ENCODE data around the gene TGFB3. TPM values are rescaled to one million over a fixed set of nuclear protein-coding genes. Genes with fewer than 3 reads are reported as not detected.

Gene TGFB3
- total RNA-seq, 1 donor from 2014 or later: not detected

DNA sequence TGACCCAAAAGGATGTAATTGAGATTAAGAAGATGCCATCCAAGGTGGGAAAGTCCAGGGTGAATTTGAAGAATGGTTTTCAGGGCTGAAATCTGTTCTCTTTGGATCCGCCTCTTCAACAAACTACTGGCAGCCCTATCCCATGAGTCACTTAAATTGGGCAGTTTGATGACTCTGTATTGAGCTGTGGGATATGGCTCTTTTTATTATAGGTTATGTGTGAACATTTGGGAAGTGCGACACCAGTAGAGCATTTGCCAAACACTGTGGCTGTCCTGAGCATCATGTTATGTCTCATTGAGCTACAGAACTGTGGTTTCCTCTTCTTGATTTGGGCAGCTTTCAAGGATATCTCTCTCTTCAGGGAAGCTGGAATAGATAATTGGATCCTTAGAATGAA is 26.1 kb upstream of the TGFB3 start:
- peaks cover 2% of the 10 kb centered on the region for H3K4me1 Mint-ChIP-seq
- H3K4me1 ChIP-seq: no peaks in the 10 kb centered on the region
- H3K79me2 ChIP-seq (ENCODE audit: low read depth): no peaks in the 10 kb centered on the region
- no peaks in the 10 kb centered on the region for H3K27me3 Mint-ChIP-seq (ENCODE audit: insufficient read depth, low read depth)
- DNase-seq (ENCODE audit: low spot score): no peak
- peaks cover 11% of the 10 kb centered on the region for H3K36me3 ChIP-seq
- no peaks in the 10 kb centered on the region for H3F3A ChIP-seq (ENCODE audit: low read depth)
- no peaks in the 10 kb centered on the region for H3K9me3 ChIP-seq (ENCODE audit: low read depth)
- no peak overlapping the region for H3K27ac Mint-ChIP-seq
- no peak overlapping the region for H3K4me3 ChIP-seq
- no peak overlapping the region for H2AFZ ChIP-seq (replicated peaks)
- TF ChIP-seq, protein P1, sequence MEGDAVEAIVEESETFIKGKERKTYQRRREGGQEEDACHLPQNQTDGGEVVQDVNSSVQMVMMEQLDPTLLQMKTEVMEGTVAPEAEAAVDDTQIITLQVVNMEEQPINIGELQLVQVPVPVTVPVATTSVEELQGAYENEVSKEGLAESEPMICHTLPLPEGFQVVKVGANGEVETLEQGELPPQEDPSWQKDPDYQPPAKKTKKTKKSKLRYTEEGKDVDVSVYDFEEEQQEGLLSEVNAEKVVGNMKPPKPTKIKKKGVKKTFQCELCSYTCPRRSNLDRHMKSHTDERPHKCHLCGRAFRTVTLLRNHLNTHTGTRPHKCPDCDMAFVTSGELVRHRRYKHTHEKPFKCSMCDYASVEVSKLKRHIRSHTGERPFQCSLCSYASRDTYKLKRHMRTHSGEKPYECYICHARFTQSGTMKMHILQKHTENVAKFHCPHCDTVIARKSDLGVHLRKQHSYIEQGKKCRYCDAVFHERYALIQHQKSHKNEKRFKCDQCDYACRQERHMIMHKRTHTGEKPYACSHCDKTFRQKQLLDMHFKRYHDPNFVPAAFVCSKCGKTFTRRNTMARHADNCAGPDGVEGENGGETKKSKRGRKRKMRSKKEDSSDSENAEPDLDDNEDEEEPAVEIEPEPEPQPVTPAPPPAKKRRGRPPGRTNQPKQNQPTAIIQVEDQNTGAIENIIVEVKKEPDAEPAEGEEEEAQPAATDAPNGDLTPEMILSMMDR (IDR thresholded peaks at IDR 0.05): no peak
- TF ChIP-seq EZH2 (IDR thresholded peaks at IDR 0.05) (no peak), EZH2phosphoT487 (IDR thresholded peaks at IDR 0.05) (no peak)
- H4K20me1 ChIP-seq (ENCODE audit: low read depth): no peaks in the 10 kb centered on the region
- H3K36me3 Mint-ChIP-seq: peaks cover 48% of the 10 kb centered on the region
- no peak overlapping the region for H3K27ac ChIP-seq
- no peak overlapping the region for H3K9ac ChIP-seq
- no peaks in the 10 kb centered on the region for H3K27me3 ChIP-seq
- no peak overlapping the region for H3K4me3 Mint-ChIP-seq
- peaks cover 16% of the 10 kb centered on the region for H3K9me3 Mint-ChIP-seq
- H3K4me2 ChIP-seq: no peak overlapping the region

DNA sequence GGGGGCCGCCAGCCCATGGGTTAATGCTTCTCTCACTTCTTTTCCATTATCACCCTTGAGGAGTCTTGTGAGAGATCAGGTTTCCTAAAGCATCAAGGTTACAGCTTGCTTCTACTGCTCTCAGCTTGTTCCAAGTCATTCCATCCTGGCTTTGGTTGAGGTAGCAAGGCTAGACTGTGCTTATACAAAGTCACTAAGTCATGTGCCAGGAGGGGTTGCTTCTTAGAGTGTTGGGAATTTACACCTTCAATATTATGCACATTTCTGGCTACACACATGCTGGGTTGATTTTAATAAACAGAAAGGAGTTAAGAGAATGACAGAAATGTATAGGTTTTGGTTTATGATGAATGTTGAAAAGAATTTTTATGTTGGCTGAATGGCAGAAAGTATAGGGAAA is 25.6 kb upstream of the TGFB3 start:
- no peak overlapping the region for H3K27ac ChIP-seq
- H3K4me1 ChIP-seq: no peaks in the 10 kb centered on the region
- no peak overlapping the region for H3K9ac ChIP-seq
- H3F3A ChIP-seq (ENCODE audit: low read depth): no peaks in the 10 kb centered on the region
- no peak overlapping the region for H2AFZ ChIP-seq (replicated peaks)
- no peak overlapping the region for H3K4me3 ChIP-seq
- no peaks in the 10 kb centered on the region for H3K27me3 ChIP-seq
- no peaks in the 10 kb centered on the region for H3K9me3 ChIP-seq (ENCODE audit: low read depth)
- H3K79me2 ChIP-seq (ENCODE audit: low read depth): no peaks in the 10 kb centered on the region
- H3K4me2 ChIP-seq: no peak overlapping the region
- Mint-ChIP-seq H3K4me3 (no peak overlapping the region), H3K27ac (no peak overlapping the region), H3K9me3 (peaks cover 16% of the 10 kb centered on the region), H3K27me3 (ENCODE audit: insufficient read depth, low read depth) (no peaks in the 10 kb centered on the region), H3K36me3 (peaks cover 50% of the 10 kb centered on the region), H3K4me1 (peaks cover 2% of the 10 kb centered on the region)
- no peak for DNase-seq (ENCODE audit: low spot score)
- TF ChIP-seq EZH2phosphoT487 (IDR thresholded peaks at IDR 0.05) (no peak), EZH2 (IDR thresholded peaks at IDR 0.05) (no peak)
- TF ChIP-seq, protein P1 (IDR thresholded peaks at IDR 0.05): no peak
- peaks cover 11% of the 10 kb centered on the region for H3K36me3 ChIP-seq
- no peaks in the 10 kb centered on the region for H4K20me1 ChIP-seq (ENCODE audit: low read depth)

DNA sequence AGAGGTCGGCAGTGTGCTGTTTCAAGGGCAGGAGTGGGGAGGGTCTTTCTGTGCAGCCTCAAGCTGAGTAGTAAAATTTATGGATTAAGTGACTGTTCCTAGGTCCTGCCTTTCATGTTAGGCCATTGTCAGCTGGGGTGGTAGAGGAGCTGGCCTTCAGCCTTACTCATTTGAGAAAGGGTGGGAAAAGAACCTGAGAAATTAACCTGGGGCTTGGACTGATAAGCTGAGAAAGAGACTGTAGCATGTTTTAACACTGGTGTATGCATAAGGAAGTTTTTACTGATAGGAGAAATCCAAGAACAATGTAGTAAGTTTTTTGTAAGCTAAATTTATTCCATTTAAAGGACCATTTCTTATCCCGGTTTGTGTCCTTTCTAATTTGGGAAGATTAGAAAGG is 24.5 kb upstream of the TGFB3 start:
- no peaks in the 10 kb centered on the region for H3K27me3 ChIP-seq
- Mint-ChIP-seq H3K4me1 (peaks cover 2% of the 10 kb centered on the region), H3K9me3 (peaks cover 16% of the 10 kb centered on the region), H3K27me3 (ENCODE audit: insufficient read depth, low read depth) (no peaks in the 10 kb centered on the region), H3K4me3 (no peak overlapping the region), H3K27ac (no peak overlapping the region), H3K36me3 (peaks cover 54% of the 10 kb centered on the region)
- no peak overlapping the region for H3K4me3 ChIP-seq
- no peaks in the 10 kb centered on the region for H3K79me2 ChIP-seq (ENCODE audit: low read depth)
- H3F3A ChIP-seq (ENCODE audit: low read depth): no peaks in the 10 kb centered on the region
- no peaks in the 10 kb centered on the region for H4K20me1 ChIP-seq (ENCODE audit: low read depth)
- no peak overlapping the region for H3K27ac ChIP-seq
- no peaks in the 10 kb centered on the region for H3K4me1 ChIP-seq
- no peaks in the 10 kb centered on the region for H3K9me3 ChIP-seq (ENCODE audit: low read depth)
- H2AFZ ChIP-seq (replicated peaks): no peak overlapping the region
- peaks cover 11% of the 10 kb centered on the region for H3K36me3 ChIP-seq
- no peak overlapping the region for H3K4me2 ChIP-seq
- TF ChIP-seq, protein P1 (IDR thresholded peaks at IDR 0.05): no peak
- TF ChIP-seq EZH2phosphoT487 (IDR thresholded peaks at IDR 0.05): no peak
- TF ChIP-seq EZH2 (IDR thresholded peaks at IDR 0.05): no peak
- H3K9ac ChIP-seq: no peak overlapping the region
- no peak for DNase-seq (ENCODE audit: low spot score)

Measured in neural progenitor cell (in vitro differentiated cells).